Suprapubic skin (tissue), 4 donors: ENCODE data around the gene AAMP. TPM values are rescaled to one million over a fixed set of nuclear protein-coding genes. Genes with fewer than 3 reads are reported as not detected.

ENCODE experiments used
- DNase-seq, 2 donors: peaks; one replicate each; pipeline ENCODE4 v3.0.0-alpha.2; 2019; ENCODE audit warnings: low spot score in 2 of 2
- H3K27ac ChIP-seq: fragments of 200-600 bp; sonication (generic); one replicate; pipeline ENCODE4 v1.5.1; 2019
- H3K27me3 ChIP-seq: fragments of 200-600 bp; sonication (generic); one replicate; pipeline ENCODE4 v1.5.1; 2019
- H3K36me3 ChIP-seq: fragments of 200-600 bp; sonication (generic); one replicate; pipeline ENCODE4 v1.5.1; 2019
- H3K4me1 ChIP-seq: fragments of 200-600 bp; sonication (generic); one replicate; pipeline ENCODE4 v1.5.1; 2019
- H3K4me3 ChIP-seq: fragments of 200-600 bp; sonication (generic); one replicate; pipeline ENCODE4 v1.5.1; 2019; ENCODE audit warnings: mild to moderate bottlenecking
- H3K9me3 ChIP-seq: fragments of 200-600 bp; sonication (generic); one replicate; pipeline ENCODE4 v1.5.1; 2019
- EP300 ChIP-seq: sonication (generic); formaldehyde crosslinking; IDR thresholded peaks from one replicate; pipeline ENCODE4 v1.6.1; 2017; ENCODE audit warnings: antibody characterized with exemption
- POLR2A ChIP-seq, 2 donors: fragments of 450-650 bp; IDR thresholded peaks; one replicate each; pipeline ENCODE4 v1.6.1; 2017; ENCODE audit warnings: antibody characterized with exemption in 2 of 2, mild to moderate bottlenecking in 2 of 2, moderate library complexity in 2 of 2
- POLR2AphosphoS5 ChIP-seq, 3 donors: sonication (generic); formaldehyde crosslinking; IDR thresholded peaks; one replicate each; pipeline ENCODE4 v1.6.1; 2017; ENCODE audit warnings: antibody characterized with exemption in 3 of 3
- WGBS: methylation state at CpG from one replicate; pipeline ENCODE4 v1.1.5; 2018; 5-methylcytosine and 5-hydroxymethylcytosine counted together
- total RNA-seq, 4 donors: library from RNA; depleted of rRNA; stranded (reverse); fragments of >200 nt; gene quantifications; one replicate each; pipeline ENCODE4 v1.1.0, GENCODE V29; 2016
- TF ChIP-seq, protein P1 (sequence below), 2 donors: fragments of 200-600 bp in 1 of 2; fragments of 450-650 bp in 1 of 2; sonication (generic) in 1 of 2; IDR thresholded peaks; one replicate each; pipeline ENCODE4 v1.5.1; 2016 to 2019; ENCODE audit warnings: antibody characterized with exemption in 2 of 2, mild to moderate bottlenecking in 1 of 2, moderate library complexity in 1 of 2

The AAMP gene
- total RNA-seq, 4 donors from 2014 or later, result 103 to 154 (median 144) TPM

DNA sequence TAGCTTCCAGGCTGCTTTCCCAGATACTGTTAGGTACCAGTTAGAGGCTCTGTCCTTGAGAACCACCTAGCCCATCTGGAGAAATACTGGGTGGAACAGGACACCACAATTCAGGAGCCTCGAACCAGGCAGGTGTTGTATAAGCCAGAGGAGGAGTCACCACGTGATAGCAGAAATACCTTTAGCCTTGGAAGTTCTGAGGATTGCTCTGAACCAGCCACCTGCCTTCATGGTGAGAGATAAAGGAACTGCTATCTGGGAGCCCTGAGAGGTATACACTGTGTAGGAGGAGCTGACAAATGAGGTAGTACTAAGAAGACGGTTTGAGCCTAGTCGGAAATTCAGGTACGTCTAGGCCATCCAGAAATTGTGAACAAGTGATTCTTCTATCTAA, 16.7 kb downstream of the AAMP start:
- Histone ChIP-seq H3K27ac (no peak overlapping the region), H3K4me1 (peaks cover 2% of the 10 kb centered on the region), H3K9me3 (no peaks in the 10 kb centered on the region), H3K36me3 (peaks cover 85% of the 10 kb centered on the region), H3K4me3 (no peak overlapping the region), H3K27me3 (no peaks in the 10 kb centered on the region)
- TF ChIP-seq POLR2AphosphoS5 (IDR thresholded peaks at IDR 0.05), result no peak
- TF ChIP-seq, protein P1, sequence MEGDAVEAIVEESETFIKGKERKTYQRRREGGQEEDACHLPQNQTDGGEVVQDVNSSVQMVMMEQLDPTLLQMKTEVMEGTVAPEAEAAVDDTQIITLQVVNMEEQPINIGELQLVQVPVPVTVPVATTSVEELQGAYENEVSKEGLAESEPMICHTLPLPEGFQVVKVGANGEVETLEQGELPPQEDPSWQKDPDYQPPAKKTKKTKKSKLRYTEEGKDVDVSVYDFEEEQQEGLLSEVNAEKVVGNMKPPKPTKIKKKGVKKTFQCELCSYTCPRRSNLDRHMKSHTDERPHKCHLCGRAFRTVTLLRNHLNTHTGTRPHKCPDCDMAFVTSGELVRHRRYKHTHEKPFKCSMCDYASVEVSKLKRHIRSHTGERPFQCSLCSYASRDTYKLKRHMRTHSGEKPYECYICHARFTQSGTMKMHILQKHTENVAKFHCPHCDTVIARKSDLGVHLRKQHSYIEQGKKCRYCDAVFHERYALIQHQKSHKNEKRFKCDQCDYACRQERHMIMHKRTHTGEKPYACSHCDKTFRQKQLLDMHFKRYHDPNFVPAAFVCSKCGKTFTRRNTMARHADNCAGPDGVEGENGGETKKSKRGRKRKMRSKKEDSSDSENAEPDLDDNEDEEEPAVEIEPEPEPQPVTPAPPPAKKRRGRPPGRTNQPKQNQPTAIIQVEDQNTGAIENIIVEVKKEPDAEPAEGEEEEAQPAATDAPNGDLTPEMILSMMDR (IDR thresholded peaks at IDR 0.05), result no peak
- TF ChIP-seq EP300, result no peak
- no peak for TF ChIP-seq POLR2A (IDR thresholded peaks at IDR 0.05)
- DNase-seq, result peak in 1 of 2 donors; percentile 8
- WGBS, result 75% methylated on average over 5 of the region's 5 CpGs

DNA sequence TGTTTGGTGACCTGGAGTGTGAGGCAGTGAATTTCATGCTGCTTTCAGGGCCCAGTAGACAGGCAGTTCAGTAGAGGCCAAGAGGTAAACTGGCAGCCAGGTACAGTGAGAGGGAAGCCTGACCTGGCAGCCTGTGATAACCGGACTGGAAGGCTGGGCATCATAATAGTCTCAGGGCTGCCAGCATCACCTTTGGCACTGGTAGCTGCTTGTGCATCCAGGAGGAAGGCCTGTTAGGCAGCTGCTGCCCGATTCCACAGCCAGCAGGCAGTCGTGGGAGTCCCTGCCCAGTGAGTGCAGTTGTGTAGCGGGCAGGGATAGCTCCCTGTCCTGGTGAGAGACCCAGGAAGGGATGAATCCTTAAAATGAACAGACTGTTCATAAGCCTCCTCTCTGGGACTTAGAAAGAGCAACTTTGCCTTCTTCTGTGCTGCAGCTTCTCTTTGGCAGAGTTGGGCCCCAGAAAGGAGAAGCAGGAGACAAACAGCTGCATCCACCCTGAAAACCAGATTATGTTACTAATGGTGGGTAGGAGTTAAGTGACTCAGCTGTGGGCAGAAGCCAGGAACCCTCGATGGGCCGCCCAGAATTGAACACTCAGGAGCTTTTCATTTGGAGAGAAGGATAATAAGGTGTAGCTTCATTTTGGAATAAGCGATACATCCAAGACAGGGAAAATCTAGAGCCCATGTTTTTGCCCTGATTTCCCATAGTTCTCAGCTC, 17.3 kb downstream of the AAMP start:
- WGBS, result 71% methylated on average over 7 of the region's 7 CpGs

DNA sequence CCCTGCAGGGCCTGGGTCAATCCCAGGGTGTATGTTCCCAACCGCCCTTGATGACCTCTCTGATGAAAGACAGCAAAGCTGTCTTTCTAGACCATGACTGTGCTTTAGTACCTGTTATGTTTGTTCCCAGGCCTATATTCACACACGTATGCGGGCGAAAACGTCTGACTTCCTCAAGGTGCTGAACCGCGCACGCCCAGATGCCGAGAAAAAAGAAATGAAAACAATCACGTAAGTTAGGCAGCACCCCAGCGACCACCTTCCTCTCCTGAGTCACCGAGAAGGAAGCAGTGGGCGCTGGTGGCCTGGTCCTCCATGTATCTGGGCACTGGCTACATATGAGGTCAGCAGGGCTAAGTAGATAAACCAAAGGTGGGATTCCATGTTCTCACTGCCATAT, 20.2 kb downstream of the AAMP start:
- Histone ChIP-seq H3K27me3 (no peaks in the 10 kb centered on the region), H3K9me3 (no peaks in the 10 kb centered on the region), H3K27ac (no peak overlapping the region), H3K36me3 (peaks cover 100% of the 10 kb centered on the region), H3K4me1 (no peaks in the 10 kb centered on the region), H3K4me3 (no peak overlapping the region)
- 95% methylated on average over 13 of the region's 13 CpGs for WGBS
- DNase-seq, result peak in 1 of 2 donors; percentile 26
- TF ChIP-seq EP300 (no peak), POLR2AphosphoS5 (IDR thresholded peaks at IDR 0.05) (no peak), POLR2A (IDR thresholded peaks at IDR 0.05) (no peak)
- TF ChIP-seq, protein P1 (IDR thresholded peaks at IDR 0.05), result no peak

More for the DNA sequence above, 17.3 kb downstream of the AAMP start:
- Histone ChIP-seq H3K4me3 (no peak overlapping the region), H3K27me3 (no peaks in the 10 kb centered on the region), H3K36me3 (peaks cover 90% of the 10 kb centered on the region), H3K9me3 (no peaks in the 10 kb centered on the region), H3K4me1 (no peaks in the 10 kb centered on the region), H3K27ac (no peak overlapping the region)
- peak in 1 of 2 donors; percentile 60 for DNase-seq
- TF ChIP-seq POLR2AphosphoS5 (IDR thresholded peaks at IDR 0.05), result no peak
- TF ChIP-seq, protein P1 (IDR thresholded peaks at IDR 0.05), result no peak
- no peak for TF ChIP-seq POLR2A (IDR thresholded peaks at IDR 0.05)
- TF ChIP-seq EP300, result no peak

DNA sequence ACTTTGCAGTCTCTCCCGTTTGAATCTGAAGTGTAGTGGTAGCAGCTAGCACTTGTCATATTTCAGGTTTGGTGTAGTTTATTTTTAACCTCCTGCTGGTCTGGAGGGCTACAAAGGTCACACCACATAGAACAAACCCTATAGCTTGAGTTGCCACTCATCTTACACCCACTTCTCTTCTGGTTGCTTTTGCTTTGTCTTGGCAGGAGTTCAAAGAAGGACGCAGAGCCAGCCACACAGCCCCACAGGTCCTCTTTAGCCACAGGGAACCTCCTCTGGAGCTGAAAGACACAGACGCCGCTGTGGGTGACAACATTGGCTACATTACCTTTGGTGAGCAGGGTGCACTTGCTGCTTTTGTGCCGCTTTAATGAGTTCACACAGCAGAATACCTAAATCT, 24.7 kb downstream of the AAMP start:
- Histone ChIP-seq H3K4me1 (peaks cover 3% of the 10 kb centered on the region), H3K4me3 (no peak overlapping the region), H3K9me3 (no peaks in the 10 kb centered on the region), H3K27me3 (no peaks in the 10 kb centered on the region), H3K36me3 (peaks cover 98% of the 10 kb centered on the region), H3K27ac (no peak overlapping the region)
- TF ChIP-seq, protein P1 (IDR thresholded peaks at IDR 0.05), result no peak
- TF ChIP-seq POLR2A (IDR thresholded peaks at IDR 0.05) (no peak), EP300 (no peak), POLR2AphosphoS5 (IDR thresholded peaks at IDR 0.05) (no peak)
- WGBS, result 73% methylated on average over 5 of the region's 5 CpGs
- no peak for DNase-seq

DNA sequence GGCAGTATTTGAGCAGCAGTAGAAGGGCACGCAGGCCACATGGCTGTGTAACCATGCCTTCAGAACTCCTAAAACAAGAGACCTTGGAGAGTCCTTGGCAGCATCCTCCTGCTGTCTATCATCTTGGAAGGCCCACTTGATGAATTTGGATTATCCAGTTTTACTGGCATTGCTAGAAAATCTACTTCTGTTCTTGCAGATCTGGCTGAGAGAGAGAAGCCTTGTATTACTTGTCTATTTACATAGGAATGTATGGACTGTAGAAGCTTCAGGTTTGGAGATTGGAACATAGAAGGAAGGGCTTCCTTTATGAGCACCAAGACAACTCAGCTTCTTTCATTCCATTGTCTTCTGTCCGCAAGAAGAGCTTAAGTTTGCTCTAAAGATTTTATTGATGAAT, 25.3 kb downstream of the AAMP start:
- Histone ChIP-seq H3K27ac (no peak overlapping the region), H3K4me3 (no peak overlapping the region), H3K4me1 (peaks cover 3% of the 10 kb centered on the region), H3K36me3 (peaks cover 98% of the 10 kb centered on the region), H3K27me3 (no peaks in the 10 kb centered on the region), H3K9me3 (no peaks in the 10 kb centered on the region)
- TF ChIP-seq POLR2AphosphoS5 (IDR thresholded peaks at IDR 0.05) (no peak), POLR2A (IDR thresholded peaks at IDR 0.05) (no peak)
- TF ChIP-seq, protein P1 (IDR thresholded peaks at IDR 0.05), result no peak
- 84% methylated on average over 2 of the region's 2 CpGs for WGBS
- DNase-seq, result no peak
